NCI-H2029 treated with DMSO at 0.1 percent for 48 hours (cell line): ENCODE measurements around the gene KCTD2.
A peak's percentile ranks its signal among the peaks of the same experiment; 100 is the strongest.

Experiments
- DNase-seq: peaks from one replicate; lab custom pipeline; 2025; lab: John Stamatoyannopoulos, UW

The KCTD2 gene

DNA sequence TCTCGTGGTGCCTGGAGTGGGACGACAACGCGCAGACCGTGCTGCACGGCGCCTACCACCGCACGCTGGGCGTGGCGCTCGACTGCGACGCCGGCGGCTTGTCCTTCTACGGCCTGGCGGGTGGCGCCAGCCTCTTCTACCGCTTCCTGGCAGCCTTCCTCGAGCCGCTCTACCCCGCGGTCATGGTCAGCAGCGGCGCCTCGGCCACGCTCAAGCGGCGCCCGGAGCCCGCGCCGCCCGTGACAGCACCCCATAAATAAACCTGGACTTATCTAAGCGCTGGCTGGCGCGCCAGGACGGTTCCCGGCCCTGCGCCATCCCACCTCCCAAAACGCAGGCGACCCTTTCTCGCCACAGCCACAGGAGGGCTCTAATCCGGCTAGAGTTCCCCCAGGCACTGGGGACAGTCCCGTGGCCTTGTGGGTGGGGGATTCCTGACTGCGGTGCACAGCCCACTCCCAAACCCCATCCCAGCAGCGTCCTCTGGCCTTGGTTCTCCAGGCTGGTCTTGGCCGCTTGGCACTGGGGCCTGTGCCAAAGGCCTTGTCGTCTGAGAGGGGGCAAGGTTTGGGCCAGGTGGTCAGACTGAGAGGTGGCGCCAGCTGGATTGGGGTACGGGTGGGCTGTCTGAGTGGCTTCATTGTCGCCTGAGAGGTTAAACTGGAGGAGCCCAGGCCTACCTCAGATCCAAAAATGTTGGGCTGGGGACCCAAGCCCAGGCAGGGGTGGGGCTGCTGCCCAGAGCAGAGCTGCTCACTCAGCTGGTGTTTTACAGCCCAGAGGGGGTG, 30.7 kb downstream of the KCTD2 start:
- DNase-seq = peak; percentile 11

DNA sequence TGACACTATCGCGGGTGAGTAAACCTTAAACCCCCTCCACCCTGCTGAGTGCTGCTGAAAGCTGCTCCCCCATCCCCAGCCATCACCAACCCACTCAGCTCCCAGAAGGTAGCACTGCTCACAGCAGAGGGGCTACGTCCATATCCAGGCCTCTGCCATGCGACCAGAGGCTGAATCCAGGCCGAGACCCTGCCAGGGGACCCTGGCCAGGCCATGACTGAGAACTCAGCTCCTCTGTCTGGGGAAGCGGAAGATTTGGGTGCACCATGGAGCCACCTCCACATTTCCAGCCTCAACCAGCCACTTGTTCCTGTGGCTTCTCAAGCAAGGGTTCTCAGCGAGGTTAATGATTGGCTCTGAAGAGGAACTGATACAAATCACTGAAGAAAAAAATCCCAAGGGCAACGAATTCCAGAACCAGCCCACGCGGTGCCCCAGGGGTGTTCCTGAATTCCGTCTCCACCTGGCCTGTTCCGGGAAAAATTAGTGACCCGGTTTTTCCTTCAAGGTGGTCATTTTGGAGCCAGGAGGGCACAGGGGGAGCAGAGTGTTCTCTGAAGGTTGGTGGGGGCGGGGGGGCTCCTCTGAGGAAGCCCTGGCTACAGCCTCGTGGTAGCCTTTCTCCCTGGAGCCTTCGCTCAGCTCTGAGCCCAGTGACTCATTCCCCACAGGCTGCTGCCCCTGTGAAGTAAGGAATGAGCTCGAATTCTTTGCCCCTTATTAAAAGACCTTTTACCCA, 31.4 kb downstream of the KCTD2 start:
- DNase-seq = no peak

DNA sequence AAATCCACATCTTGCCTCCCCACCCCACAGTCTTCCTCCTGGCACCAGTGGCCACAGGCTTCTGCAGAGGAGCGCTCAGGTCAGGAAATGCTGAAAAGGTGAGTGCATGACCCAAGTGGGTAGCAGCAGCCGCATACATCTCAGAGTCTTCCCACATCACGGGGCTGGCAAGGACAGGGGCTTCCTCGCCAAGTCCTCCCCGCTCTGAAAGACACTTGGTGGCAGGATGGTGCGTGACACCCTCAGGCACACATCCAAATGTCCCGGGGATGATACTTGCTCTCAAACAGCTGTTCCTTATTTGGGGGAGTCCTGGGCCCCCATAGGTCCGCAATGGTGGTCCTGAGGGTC, 32.0 kb downstream of the KCTD2 start:
- no peak for DNase-seq

DNA sequence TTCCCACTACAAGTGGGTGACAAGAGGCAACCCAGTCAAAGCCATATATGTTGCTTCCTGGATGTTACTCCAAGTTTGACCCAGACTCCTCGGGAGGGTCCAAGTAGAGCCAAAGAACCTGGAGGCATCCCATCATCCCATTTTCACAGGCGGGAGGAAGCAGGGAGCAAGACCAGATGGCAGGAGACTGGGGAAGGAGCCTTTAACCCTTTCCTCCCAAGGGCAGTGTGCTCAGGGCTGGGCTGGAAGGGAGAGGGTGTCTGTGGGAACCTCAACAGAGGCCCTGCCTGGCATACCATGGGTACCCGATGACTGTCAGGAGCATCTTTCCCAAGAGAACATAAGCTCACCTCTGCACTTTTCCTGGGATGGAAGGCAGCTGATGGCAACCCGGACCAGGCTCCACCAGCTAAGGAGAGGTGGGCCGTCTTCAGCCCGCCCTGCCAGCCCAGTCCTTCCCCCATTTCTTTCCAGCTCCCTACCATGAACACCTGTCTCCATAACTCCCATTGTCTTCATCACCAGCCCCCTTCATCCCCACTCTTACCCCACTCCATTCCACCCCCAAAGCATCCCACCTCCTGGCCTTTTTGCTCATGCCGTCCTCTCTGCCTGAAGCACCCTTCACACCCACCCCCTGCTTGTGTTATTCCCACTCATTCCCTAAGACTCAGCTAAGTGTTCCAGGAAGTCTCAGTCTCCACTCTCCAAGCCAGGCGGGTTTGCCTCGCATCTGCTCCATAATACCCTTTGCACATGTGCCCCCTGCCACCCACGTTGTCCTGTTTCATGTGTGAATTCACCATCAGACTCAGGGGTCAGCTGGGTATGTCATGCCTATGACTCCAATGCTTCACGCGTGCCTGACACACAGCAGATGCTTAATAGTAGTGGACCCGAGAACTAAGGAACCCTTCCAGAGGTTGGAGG, 34.9 kb downstream of the KCTD2 start:
- DNase-seq = no peak

DNA sequence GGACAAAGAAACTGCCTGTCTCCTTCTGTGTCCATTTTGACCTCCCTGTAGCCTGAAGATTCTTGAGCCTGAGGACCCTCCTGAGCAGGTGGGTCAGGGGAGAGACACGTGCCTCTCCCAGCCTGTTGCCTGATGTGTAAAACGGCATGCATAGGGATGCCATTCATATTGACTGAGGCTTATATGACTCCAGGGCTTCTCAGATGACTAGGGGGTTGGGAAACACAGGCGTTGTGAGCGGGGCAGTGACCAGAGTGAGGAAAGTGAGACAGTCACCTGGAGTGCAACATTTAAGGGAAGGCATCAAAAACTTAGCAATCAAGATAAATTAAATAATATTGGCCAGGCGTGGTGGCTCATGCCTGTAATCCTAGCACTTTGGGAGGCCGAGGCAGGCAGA, 35.7 kb downstream of the KCTD2 start:
- no peak for DNase-seq

DNA sequence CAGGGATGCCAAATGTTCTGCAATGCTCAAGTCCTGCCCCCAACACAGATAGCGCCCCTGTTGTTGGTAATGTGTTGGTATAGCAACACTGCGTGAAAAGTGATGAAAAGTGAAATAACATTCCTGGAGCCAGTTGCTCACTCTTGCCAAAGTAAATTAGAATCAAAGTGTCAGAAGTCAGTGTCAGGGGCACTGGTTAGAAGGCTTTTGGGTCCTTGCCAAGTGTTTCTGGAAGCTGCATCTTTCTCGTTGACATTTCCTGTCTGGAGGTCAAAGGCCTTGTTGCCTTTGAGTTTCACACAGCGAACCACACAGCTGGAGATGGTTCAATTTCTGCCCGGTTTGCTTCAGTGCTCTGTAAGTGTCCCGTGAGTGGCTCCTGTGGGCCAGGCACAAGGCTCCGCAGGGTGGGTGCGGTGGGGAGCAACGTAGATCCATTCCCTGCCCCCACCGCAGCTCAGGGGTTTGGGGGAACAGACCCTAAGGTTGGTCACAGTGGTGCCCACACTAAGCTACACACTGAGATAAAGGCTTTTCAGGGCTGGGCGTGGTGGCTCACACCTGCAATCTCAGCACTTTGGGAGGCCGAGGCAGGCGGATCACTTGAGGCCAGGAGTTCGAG, 37.1 kb downstream of the KCTD2 start:
- no peak for DNase-seq

DNA sequence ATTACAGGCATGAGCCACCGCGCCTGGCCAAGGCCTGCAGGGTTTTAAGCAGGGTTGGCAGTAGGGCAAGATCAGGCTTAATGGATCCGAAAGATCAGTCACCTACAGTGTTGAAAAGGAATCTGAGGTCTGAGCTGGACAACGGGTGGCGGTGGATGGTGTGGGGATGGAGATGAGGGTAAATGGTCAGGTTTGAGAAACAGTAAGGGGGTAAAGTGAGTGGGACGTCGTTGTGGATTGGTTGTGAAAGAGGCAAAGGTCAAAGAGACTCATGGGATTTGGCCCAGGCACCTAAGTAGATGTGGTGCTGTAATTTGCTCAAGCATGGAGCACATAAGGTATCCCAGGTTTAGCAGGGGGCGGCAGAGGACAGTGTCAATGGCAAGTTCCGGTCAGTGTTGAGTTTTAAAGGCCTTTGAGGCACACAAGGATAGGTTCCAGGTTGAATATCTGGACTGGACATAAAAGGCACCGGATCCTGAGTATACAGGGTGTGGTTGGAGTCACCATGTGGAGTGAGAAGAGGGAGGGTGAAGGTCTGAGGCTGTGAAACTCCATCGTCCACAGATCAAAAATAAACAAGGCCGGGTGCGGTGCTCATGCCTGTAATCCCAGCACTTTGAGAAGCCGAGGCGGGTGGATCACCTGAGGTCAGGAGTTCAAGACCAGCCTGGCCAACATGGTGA, 39.6 kb downstream of the KCTD2 start:
- DNase-seq = no peak

DNA sequence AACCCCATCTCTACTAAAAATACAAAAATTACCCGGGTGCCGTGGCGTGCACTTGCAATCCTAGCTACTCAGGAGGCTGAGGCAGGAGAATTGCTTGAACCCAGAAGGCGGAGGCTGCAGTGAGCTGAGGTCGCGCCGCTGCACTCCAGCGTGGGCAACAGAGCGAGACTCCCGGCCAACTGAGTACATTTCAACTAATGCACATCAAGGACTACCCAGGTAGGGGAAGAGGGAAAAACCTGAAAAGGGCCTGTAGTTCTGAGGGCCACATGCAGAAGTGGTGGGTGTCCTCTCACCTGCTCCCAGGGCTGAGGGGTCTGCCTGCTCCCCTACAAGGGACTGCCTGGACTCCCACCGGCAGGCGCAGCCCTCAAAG, 40.1 kb downstream of the KCTD2 start:
- DNase-seq = no peak

DNA sequence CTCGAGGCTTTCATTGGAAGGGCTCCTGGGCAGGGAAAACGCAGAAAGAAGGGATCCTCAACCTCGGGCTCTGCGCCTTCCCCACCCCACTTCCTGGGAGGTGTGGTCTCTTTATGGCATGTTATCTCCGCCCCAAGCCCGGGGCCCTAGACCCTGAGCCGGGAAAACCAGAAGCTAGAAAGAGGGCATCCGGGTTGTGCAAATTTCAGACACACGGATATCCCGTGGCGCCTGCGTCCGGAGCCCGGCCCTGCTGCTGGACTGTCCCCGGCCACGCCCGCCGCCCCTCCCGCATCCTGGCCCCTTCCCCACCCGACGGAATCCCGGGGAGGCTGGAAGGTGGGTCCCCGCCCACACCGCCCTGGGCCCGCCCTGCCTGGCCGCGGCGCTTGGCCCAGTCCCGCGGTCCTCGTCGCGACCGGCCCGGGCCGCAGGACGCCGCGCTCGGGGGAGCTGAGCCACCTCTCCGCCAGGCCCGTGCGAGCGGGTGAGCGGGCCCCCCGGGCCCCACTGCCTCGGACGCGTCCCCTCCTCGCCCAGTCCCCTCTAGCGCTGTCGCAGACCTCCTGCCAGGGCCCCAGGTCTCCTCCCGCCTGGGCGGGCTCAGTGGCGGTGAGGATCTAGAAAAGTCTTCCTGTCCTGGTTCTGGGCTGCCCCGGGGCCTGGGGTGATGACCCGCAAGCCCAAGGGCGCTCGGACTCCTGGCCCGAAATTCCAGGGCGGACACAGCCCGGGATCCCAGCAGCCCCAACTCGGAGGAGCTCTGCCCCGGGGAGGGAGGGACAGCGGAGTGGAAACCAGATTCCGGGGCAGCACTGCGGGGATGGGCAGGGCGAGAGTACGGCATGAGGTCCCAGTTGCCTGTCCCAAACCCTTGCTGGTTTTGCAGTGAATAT, 40.8 kb downstream of the KCTD2 start, which contains the start of gene SLC16A5:
SLC16A5 (plus strand) TSS at position 397 of the 896 bp plus-strand sequence. CDS start 5,683 bp downstream, outside the sequence.
- no peak for DNase-seq

DNA sequence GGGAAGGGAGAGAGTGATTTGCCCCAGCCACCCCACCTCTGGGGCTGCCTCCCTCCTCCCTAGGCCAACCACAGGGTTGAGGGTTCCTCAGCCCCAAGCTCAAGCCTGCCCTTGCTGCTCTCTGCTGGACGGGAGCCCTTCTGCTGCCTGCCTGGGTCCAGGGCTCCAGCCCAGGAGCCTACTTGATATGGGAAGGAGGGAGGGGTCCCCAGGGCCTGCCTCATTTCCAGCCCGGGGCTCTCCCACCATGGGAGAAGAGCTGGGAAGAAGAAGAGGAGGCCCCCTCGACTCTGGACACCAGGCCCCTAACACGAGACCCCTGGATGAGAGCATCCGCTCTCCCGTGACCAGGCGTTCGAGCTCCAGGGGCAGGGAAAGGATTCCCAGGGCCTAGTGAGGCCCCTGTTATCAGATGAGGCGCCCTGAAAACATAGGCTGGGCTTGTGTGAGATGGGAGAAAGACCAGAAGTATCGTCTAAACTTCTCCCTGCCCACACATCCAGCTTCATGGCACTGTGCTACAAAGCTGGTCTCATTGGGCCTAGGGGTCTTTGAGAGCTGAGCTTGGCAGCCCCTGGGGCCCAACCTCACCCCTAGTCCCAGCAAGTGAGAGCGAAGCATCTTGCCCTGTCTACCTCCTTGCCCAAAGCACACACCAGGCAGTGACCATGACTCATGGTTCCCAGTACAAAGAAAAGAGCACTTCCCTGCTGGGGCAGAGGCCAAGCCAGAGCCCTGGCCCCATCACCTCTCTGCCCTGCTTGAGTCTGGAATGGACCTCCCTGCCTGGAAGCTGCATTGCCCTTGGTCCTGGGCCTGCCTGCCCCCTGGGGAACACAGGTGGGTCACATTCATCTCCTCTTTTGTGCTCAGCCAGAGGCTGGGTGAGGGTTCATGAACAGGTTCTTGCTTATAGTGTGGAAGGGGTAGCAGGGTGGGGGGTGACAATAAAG, 41.7 kb downstream of the KCTD2 start:
- DNase-seq = no peak

DNA sequence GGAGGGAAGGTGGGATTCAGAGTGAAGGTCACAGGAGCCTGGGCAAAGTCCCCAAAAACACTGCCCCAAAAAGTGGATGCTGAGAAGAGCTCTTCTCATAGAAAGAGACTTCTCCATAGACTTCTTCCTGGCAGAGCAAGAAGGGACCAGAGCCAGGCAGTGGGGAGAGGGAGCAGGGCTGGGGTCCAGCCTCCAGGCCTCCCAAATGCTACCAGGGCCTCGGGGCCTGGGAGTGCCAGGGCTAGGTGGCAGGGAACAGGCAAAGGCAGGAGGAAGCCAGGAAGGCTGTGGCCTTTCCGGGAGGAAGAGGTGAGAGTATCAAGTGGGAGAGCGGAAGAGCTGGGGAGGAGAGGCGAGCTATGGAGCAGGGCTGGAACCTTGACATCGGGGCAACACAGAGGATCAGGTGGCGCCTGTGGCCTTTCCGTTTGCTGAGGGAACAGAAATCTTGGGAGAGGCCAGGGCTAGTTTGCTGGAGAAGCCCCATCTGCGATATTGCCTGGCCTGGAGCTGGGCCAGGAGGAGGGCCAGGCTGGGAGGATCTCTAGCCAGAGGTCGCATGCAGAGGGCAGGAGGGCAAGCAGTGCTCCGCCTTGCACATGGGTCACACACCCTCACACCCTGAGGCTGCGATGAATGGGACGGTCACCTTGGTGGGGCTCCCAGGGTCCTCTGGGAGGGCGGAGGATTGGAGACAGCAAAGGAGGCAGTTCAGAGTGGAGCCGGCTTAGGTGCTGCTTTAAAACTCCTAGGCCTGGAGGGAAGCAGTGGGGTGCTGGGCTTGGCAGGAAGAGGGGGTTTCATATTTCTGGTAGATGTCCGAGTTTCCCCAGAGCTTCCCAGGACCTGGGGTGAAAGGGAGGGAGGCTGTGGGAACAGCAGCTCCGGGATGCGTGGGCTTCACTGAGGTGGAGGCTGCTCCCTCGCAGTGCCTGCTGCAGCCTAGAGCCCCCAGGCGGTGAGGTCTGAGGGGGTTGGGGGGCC, 44.1 kb downstream of the KCTD2 start:
- DNase-seq = no peak

DNA sequence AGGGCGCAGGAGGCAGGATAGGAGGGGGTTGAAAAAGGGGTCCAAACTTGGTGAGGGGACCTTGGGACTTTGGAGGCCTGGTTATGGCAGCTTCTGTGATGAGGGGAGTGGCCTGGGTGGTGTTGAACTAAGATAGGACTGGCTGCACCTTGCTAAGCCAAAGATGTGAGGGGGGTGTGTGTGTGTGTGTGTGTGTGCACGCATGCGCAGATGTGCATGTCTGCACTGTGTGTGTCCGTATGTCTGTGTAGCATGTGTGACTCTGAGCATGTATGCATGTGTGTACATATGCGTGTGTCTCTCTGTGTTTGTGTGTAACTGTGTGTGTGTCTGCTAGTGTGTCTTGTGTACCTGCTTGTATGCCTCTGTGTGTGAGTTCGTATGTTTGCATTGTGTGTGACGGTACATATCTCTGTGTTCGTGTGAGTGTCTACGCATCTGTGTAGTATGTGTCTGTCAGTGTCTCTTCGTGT, 44.9 kb downstream of the KCTD2 start:
- no peak for DNase-seq

DNA sequence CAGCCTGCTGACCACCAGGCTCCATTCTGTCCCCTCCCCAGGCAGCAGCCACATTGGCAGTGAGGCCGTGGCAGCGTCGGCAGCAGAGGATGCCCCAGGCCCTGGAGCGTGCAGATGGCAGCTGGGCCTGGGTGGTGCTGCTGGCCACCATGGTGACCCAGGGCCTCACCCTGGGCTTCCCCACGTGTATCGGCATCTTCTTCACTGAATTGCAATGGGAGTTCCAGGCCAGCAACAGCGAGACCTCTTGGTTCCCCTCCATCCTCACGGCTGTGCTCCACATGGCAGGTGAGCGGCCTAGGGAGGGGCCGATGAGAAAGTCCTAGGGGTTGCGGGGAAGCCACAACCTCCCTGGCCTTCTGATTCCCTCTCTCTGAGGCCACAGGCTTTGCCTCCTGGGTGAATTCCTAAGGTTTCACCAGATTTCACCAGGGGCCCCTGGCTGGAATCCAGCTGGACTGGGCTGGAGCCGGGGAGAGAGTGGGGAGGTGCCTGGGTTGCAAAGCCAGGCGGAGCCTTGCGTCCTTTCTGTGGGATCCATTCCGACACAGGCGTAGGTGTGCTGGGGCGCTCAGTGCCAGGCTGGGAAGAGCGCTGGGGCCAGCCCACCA, 46.6 kb downstream of the KCTD2 start:
- no peak for DNase-seq

DNA sequence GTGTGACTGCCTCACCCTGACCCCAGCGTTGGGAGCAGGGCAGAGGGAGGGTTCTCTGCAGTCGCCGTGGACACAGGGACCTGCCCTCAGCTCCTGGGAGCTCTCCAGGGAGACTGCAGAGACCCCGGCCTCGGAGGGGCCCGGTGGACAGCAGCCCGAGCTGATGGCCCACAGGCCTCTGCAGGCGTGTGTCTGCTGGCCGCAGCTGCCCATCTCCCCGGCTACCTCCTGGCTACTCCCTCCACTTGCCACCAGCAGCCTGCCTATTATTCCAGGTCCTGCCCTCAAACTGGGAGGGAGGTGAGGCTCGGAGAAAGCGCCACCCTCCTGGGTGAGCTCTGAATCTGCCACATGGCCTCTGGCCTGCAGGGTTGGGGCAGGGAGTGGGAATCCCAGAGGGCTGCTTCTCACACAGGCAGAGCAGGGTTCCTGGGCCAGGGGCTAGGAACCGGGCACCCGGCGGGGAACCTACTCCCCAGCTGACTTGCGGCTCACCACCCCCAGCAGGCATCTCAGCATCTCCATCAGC, 47.9 kb downstream of the KCTD2 start:
- no peak for DNase-seq

DNA sequence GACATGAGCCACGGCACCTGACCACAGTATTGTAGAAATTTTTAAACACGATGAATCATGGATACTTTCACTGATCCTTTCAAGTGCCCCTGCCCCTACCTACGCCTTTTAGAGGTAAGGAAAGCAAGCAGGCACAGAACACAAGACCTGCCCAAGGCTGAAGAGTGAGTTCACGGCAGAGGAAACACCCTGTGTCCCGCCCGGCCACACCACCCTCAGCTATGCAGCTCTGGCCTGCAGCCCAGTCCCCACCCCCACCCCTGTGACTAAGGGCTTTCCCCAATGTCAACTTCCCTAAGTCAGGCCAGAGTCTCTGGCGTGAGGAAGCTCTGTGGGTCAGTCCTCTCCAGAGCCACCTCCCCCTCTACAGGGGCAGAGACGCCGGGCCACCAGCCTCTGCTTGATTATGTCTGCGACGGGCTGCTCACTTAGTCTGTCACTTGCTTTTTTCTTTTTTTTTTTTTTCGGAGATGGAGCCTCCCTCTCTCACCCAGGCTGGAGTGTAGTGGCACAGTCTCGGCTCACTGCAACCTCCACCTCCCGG, 49.1 kb downstream of the KCTD2 start:
- DNase-seq = no peak

DNA sequence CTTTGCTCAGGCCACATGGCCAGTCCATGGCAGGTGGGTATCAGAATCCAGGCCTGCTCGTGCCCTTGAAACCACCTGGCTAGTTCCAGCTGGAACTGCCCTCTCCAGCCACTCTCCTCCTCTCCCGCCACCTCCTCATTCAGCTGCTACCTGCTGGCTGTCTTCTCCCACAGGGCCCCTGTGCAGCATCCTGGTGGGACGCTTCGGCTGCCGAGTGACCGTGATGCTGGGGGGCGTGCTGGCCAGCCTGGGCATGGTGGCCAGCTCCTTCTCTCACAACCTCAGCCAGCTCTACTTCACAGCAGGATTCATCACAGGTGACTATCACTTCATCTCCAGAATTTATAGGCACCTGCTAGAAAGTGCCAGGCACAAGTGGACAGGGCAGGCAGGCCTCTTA, 50.8 kb downstream of the KCTD2 start:
- no peak for DNase-seq

DNA sequence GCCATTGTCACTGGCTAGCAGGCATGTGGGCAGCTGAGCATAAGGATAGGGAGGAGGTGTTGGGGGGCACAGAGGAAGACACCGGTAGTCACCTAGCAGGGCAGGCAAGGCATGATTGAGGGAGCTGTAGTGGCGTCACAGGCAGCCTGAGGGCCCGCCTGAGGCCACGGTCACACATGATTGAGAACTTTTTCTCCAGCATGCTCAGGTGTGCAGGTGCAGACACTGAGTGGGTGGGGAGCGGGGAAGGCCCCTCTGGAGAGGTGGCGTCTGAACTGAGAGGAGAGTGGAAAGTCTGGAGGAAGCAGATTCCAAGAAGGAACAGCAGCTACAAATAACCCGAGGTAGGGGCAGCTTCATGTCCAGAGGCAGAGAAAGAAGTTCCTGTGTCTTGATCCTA, 51.8 kb downstream of the KCTD2 start:
- no peak for DNase-seq
